Right renal pelvis (tissue), 4 donors: ENCODE data around the gene RASAL1. TPM values are rescaled to one million over a fixed set of nuclear protein-coding genes. Genes with fewer than 3 reads are reported as not detected.
"Not testable (repeated sequence)": the region's sequence is repeated elsewhere in the genome, so short reads cannot be mapped to it uniquely, and the experiment has no call there.

Source experiments
- DNase-seq, 4 donors: peaks; one replicate each; pipeline ENCODE4 v3.0.0-alpha.2; 2013; ENCODE audit warnings: low read depth in 4 of 4, low spot score in 3 of 4, missing footprints in 1 of 4
- polyA plus RNA-seq, 4 donors: library from polyadenylated mRNA; unstranded; fragments of 120-200 nt; gene quantifications; one replicate each; pipeline ENCODE4 v1.2.1, GENCODE V29; 2013; ENCODE audit not compliant: insufficient read length in 4 of 4

The RASAL1 gene
- polyA plus RNA-seq, 4 donors = 7.7 to 11.6 (median 10.3) TPM

- no peak for DNase-seq
Observed at GRCh38 chr12:113120670-113121370, 14.7 kb downstream of the RASAL1 start.

- no peak for DNase-seq
Observed at GRCh38 chr12:113119980-113120669, 15.4 kb downstream of the RASAL1 start.

- DNase-seq = no peak
Observed at GRCh38 chr12:113118142-113118541, 17.4 kb downstream of the RASAL1 start.

GRCh38 chr12:113117684-113118083 is 17.9 kb downstream of the RASAL1 start:
- not testable (repeated sequence) for DNase-seq

- DNase-seq = no peak
Observed at GRCh38 chr12:113116875-113117274, 18.7 kb downstream of the RASAL1 start.

GRCh38 chr12:113115455-113116126 is 20.0 kb downstream of the RASAL1 start:
- DNase-seq = no peak

GRCh38 chr12:113114447-113115178 is 20.9 kb downstream of the RASAL1 start:
- DNase-seq = no peak

- DNase-seq = no peak
Observed at GRCh38 chr12:113113397-113113796, 22.2 kb downstream of the RASAL1 start.

GRCh38 chr12:113112043-113112899 is 23.3 kb downstream of the RASAL1 start:
- DNase-seq = no peak

GRCh38 chr12:113111247-113111646 is 24.3 kb downstream of the RASAL1 start:
- no peak for DNase-seq

- no peak for DNase-seq
Observed at GRCh38 chr12:113109872-113110599, 25.5 kb downstream of the RASAL1 start.

GRCh38 chr12:113109360-113109759 is 26.2 kb downstream of the RASAL1 start:
- DNase-seq = no peak

GRCh38 chr12:113108308-113108707 is 27.3 kb downstream of the RASAL1 start:
- DNase-seq = no peak

- no peak for DNase-seq
Observed at GRCh38 chr12:113106361-113106760, 29.2 kb downstream of the RASAL1 start.

GRCh38 chr12:113105606-113106271 is 29.8 kb downstream of the RASAL1 start:
- no peak for DNase-seq

GRCh38 chr12:113104953-113105510 is 30.5 kb downstream of the RASAL1 start:
- no peak for DNase-seq

- DNase-seq = peak in 1 of 4 donors; percentile 37
Observed at GRCh38 chr12:113103756-113104450, 31.7 kb downstream of the RASAL1 start.

- no peak for DNase-seq
Observed at GRCh38 chr12:113102811-113103210, 32.8 kb downstream of the RASAL1 start.
